Measurements from ENCODE around the gene MACIR. TPM values are rescaled to one million over a fixed set of nuclear protein-coding genes. Genes with fewer than 3 reads are reported as not detected.

Gene MACIR
- total RNA-seq, 1 donor from 2014 or later: 3.4 TPM

DNA sequence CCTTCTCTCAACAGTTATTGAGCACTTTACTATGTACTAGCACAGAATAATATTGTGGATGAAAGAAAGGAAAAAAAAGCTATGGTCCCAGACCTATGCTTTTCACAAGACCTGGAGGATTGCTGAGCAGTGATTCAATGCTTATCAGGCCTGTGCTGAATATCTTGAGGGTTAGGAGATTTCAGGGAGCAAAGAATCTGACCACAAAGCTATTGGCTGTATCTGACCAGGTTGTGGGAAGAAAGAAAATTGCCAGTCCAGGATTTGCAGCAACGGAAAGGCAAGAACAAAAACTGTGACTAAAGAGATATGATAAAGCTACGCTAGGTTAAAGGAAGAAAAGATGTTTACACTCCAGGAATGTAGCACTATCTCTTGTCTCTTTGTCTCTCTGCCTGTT is 14.9 kb upstream of the MACIR start:
- intact Hi-C loops (cut with DNase I): no loop called here
- no peak for DNase-seq (ENCODE audit: low spot score)

DNA sequence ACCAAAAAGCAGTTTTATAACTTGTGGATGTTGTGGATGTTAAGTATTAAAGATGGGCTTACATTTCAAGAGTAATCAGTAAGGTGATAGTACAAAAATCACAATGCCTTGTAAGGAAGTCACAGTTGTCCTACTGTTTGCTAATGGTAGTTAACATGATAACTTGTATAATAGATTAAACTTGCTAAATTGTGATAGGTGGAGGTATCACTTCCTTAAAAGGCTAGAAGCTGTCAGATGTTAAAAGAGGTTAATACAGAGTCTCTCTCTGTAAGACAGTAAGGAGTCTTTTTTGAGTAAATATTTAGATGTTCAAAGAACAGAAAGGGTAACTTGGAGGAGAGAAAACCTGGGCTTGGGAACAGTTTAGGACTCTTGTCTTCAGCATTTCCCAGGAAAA is 14.2 kb upstream of the MACIR start:
- intact Hi-C loops (cut with DNase I): no loop called here
- DNase-seq (ENCODE audit: low spot score): no peak

DNA sequence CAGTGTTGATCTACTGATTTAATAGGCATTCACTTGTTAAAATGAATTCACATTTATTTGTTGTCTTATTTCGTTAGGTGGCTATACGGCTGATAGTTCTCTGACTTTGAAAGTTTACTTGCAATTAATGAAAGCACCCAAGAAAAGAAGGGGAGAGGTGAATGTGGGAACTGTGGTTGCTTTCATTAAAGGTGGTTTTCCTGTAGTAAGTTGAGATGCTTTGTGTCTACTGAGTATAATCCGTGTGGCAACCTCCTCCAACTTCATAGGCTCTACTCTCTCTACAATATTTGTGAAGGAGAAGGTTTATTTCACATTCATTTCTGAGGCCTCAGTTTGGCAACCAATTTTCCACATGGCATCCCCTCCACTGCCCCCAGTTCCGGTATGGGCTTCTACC is 12.8 kb upstream of the MACIR start:
- no peak for DNase-seq (ENCODE audit: low spot score)
- intact Hi-C loops (cut with DNase I): no loop called here

DNA sequence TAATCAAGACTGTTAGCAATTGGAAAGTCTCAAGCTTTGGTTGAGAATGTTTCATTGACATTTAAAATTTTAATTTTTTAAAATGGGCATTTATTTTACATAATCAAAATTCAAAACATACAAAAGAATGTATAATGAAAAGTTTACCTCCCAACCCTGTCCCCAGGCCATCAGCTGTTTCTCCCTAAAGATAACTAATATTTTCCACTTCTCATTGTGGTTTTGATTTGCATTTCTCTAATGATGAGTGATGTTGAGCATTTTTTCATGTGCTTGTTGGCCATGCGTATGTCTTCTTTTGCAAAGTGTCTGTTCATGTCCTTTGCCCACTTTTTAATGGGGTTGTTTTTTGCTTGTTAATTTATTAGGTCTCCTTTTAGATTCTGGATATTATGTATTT is 11.4 kb upstream of the MACIR start:
- intact Hi-C loops (cut with DNase I): no loop called here
- no peak for DNase-seq (ENCODE audit: low spot score)

DNA sequence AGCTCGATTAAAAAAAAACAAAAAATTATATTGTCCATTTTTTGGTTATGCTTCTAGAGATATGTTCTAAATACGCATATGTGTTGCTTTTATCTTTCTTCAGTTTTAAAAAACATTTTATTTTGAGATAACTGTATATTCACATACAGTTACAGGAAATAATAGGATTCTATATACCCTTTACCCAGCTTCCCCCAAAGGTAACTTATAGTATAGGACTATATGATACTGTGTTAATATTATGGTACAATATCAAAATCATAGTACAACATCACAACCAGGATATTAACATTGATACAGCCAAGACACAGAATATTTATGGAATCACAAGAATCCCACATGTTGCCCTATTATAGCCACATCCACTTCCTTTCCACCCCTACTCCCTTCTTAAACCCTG is 9.5 kb upstream of the MACIR start:
- no peak for DNase-seq (ENCODE audit: low spot score)
- intact Hi-C loops (cut with DNase I): no loop called here

DNA sequence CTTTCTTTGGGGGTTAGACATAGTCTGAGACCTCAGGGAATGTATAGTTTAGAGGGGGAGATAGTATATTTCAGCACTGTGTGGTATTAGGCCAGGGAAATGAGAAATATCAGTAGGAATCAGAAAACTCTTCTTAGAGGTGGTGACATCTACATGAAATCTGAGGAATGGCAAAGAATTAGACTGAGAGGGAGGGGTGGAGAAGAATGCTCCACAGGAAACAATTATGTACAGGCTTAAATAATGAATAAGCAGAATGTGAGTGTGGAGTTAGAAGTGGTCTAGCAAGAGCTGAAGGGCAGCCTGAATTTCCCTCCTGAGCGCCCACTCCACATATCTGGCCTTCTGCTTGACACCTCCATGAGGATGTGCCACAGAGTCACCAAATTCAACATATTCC is 3.6 kb upstream of the MACIR start:
- no peak for DNase-seq (ENCODE audit: low spot score)
- intact Hi-C loops (cut with DNase I): loop anchor here (10.0 kb wide), 1 partner anchor 310 kb away; the partner anchor contains the start of gene NUDT12

DNA sequence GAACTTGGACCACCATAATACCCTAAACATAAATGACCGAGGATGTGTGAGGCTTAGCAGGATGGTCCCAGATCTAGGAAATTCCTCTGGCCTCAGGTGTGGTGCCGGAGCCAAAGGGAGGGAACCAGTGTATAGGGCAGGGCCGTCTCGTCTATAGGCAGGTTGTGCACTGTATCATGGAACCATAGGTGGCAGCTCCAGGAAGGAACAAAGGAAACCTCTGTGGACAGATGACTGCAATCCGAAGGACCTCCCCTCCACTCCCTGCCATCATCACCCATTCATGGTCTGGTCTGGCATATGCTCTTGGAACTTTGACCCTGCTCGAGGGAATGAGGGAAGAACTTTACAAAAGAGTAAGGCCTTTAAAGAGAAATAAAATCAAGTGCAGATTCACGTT is 2.9 kb upstream of the MACIR start:
- intact Hi-C loops (cut with DNase I): loop anchor here (10.0 kb wide), 1 partner anchor 309 kb away; the partner anchor contains the start of gene NUDT12
- no peak for DNase-seq (ENCODE audit: low spot score)

DNA sequence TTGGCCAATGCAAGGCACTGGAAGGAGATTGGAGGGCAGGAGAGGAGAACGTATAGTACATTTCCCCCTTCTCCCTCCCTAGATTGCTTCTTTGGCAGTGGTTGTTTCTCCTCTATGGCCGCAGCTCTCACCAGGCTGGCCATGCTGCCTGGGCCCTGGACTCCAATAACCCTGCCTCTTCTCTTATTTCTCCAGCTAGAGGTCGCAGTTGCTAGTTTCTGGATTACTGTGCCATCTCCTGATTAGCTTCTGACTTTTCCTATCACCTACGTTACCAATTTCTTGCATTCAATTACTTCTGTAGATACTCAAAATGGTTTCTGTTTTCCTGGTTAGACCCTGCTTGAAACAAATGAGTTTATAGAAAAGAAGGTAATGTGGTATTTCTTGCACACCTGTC is 2.4 kb upstream of the MACIR start:
- DNase-seq (ENCODE audit: low spot score): no peak
- intact Hi-C loops (cut with DNase I): loop anchor here (10.0 kb wide), 1 partner anchor 309 kb away; the partner anchor contains the start of gene NUDT12

DNA sequence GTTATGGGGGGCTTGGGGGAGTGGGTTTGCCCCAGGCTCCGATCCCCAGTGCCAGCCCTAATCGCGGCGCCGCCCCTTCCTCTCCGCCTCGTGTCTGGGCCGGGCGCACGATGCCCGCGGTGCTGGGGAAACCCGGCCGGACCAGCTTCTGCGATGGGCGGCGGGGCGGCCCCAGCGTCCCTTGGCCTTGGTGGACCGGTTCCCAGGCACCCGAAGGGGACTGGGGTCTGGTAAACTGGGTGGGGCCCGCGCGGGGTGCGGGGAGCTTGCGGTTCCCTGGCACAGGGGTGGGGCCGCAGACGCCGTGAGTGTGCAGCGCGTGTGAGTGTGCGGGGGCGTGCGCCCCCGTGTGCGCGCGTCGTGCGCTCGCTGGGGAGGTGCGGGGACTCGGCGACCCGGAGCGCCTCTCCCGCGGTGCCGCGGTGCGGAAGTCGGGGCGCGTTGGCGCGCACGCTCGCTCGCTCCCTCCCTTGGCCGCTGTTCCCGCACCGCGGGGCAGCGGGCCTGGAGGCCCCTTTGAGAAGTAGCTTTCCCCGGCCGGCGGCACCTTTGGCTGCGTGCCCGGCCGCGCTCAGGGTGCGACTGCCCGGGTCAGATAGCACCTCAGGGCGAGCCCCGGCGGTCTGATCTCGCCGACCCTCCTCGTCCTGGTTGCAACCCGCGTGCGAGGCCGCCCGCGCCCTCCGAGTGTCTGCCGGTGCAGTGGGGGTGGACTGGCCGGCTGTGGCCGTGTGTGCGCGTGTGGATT is 568 bp downstream of the MACIR start:
- intact Hi-C loops (cut with DNase I): loop anchor here (10.0 kb wide), 1 partner anchor 306 kb away; the partner anchor contains the start of gene NUDT12
- DNase-seq (ENCODE audit: low spot score): peak; percentile 83

DNA sequence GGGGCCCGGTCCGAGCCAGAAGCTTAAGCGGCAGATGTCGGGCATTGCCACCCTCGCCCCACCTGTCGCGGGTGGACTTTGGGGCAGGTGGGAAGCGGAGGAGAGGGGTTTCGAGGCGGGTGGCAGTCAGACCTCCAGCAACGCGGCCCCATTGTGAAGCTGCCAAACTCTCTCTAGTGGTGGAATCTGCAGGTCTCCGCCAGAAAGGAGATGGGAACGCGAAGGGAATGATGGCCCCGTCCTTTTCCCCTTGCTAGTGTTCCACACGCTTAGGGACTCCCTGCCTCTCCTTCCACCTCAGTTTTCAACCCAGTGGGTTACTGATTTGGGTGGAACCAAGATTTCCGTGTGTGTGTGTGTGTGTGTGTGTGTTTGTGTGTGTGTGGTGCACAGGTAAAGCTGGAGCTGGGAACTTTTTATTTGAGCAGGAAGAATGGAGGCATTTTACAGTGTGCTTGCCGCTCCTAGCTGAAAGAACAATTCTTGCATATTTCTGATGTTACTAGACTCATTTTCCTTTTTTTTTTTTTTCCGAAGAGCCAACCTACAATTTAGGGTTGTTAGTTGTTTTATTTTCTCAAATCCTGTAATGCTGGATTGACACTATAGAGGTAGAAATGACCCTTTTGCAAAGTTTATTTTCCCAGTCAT is 1.3 kb downstream of the MACIR start:
- intact Hi-C loops (cut with DNase I): loop anchor here (10.0 kb wide), 1 partner anchor 305 kb away; the partner anchor contains the start of gene NUDT12
- peak; percentile 80 for DNase-seq (ENCODE audit: low spot score)

DNA sequence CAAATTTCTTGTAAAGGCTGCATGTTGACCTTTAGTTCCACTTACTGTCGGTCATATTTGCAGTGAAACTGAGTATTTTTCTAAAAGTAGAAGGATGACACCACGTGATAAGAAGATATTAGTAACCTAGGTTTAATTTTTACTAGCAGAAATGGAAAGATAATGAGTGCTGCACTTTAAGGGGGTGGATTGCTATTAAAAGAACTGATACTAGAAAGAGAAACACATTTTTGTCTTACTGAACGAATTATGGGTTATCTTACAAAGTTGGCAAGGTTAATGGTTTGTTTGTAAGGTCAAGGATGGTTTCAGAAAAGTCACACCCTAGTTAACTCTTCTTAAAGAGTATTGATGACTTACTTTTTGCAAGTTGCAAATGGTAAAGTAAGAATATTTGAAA is 2.4 kb downstream of the MACIR start:
- intact Hi-C loops (cut with DNase I): no loop called here
- no peak for DNase-seq (ENCODE audit: low spot score)

DNA sequence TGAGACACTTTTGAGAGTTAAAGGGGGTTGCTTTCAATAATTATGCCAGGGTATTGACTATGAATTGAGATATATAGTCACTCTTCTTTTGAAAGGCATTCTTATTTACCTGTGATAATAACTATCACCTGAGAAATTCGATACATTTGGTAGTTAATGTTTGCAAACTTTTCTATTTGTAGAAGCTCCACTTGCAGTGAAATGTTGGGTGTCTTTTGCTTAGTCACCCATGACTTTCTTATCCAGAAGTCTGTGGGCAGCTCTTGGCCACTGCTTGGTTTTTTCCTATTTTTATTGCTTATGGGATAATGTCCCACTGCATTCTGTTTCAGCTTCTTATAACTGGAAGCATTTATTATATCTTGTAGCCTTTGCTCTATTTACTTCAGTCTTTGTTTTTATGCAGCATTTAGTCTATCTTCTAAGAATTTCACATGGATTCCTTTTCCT is 3.9 kb downstream of the MACIR start:
- no peak for DNase-seq (ENCODE audit: low spot score)
- intact Hi-C loops (cut with DNase I): no loop called here

DNA sequence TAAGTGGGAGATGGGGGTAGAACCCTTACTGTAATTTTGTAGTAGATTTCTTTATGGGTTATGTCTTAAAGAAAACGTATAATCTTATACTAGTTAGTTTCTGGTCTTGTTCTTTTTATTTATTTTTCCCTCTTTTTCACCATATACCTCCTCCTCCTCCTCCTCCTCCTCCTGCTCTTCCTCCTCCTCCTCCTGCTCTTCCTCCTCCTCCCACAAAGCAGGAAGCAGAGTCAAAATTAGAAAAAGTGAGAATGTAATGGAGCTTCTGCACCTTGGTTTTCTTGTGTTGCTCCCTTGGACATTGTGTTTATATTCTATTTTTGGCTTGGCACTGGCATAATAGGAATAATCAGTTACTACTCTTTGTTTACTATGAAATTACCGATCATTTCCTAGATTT is 4.5 kb downstream of the MACIR start:
- no peak for DNase-seq (ENCODE audit: low spot score)
- intact Hi-C loops (cut with DNase I): no loop called here

DNA sequence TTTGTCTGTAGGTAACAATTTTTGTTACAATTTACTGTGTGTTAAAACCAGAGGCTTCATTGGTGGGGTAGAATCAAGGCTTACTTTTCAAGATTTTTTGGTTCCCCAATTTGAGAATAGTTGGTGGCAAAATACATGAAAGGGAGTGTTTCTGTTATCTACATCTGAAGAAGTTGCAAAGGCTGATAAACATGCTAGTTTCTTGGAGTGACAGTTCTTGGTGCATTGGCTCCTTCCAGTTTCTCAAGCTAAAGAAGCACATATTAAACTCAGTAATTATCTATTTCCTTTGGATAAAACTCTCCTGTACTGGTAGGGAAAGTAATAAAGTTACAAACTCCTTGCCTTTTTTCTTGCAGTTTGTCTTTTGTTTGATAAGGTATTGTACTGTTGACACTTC is 5.9 kb downstream of the MACIR start:
- intact Hi-C loops (cut with DNase I): no loop called here

DNA sequence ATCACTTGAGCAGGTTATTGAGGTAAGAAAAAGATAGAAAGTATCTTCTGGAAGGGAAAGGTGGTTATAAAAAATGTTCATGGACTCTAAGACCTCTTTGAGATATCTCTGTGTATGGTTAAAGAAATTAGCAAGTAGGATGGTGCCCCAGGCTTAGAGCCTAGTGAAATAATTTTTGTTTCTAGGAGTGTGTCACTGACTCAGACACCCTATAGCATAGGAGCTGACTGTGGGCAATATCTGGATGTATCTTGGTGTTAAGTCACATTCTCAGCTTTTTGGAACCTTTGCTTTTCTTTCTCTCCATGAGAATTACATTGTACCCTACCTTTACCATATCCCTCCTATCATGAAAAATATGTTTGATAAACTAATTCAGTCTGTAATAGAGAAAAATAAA is 12.0 kb downstream of the MACIR start:
- DNase-seq (ENCODE audit: low spot score): no peak
- intact Hi-C loops (cut with DNase I): no loop called here

More for the DNA sequence above, 5.9 kb downstream of the MACIR start:
- DNase-seq (ENCODE audit: low spot score): no peak

DNA sequence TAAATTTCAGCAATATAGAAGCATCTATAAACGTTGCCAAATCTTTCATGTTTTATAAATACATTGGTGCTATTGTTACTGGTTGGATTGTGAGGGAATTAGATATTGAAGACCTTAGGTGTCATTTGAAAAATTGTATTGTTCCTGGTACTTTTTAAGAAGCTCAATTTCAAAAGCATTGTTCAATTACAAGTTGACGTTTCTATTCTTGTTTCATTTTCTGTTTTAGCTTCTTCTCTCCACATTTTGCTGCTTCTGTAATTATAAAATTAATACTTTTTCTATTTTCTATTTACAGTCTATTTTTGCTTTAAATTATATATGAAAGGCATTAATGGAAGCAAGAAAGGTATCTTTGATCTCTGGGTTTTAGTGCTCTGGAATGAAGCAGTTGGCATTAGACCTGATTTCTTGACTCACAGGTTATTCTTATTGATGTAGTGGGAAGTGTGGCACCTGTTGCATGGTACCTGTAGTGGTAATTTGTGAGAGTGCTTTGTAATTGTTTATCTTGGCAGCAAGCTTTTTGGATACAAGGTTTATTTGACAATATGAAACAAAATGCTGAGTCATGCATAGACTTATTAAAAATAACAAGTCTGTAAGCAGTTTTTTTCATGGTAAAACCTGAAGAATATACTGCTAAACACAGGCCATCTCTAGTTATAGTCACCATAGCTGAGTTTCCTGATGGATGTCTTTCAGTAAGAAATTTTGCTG is 13.2 kb downstream of the MACIR start:
- DNase-seq (ENCODE audit: low spot score): no peak
- intact Hi-C loops (cut with DNase I): no loop called here

DNA sequence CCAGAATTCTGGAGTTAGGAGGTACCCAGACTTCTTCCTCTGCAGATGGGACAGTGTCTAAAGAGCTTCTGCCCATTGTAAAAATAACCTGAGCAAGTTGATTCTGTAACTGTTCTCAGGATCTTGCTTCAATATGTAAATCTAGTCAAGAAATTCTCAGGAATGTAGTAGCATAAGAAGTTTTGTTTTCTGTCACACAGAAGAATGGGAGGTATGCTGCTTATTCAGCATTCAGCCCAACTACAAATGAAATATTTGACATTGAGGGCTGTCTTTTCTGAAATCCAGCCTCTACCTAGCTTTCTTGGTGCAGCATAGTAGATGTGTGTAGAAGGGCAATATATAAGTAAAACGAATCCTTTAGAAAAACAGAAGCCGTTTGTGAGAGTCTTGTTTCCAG is 13.8 kb downstream of the MACIR start:
- intact Hi-C loops (cut with DNase I): no loop called here
- no peak for DNase-seq (ENCODE audit: low spot score)

DNA sequence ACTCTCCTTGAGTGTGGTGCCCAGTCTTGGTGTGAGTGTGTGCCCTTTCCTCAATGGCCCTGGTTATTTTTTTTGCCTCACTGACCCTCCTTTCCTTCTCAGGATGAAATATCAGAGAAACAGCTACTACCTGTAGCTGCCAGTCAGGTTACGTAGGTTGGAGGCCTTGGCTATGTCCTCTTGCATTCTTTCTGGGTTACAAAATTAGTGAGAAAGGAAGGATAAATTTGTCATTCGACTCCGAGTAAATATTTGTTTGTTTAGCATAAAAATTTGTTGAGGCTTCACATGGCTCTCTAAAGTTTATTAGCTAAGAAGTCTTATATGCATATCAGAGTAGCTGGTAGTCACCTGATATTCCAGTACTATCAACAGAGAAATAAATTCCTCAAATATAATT is 15.4 kb downstream of the MACIR start:
- intact Hi-C loops (cut with DNase I): no loop called here
- no peak for DNase-seq (ENCODE audit: low spot score)

DNA sequence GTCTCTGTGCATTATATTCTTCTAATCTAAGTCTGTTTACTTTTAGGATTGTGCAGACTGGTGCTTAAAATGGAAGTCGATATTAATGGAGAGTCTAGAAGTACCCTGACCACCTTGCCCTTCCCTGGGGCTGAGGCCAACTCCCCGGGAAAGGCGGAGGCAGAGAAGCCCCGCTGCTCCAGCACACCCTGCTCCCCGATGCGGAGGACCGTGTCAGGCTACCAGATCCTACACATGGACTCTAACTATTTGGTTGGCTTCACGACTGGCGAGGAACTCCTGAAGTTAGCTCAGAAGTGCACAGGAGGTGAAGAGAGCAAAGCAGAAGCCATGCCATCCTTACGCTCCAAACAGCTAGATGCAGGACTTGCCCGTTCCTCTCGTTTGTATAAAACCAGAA is 17.3 kb downstream of the MACIR start:
- intact Hi-C loops (cut with DNase I): no loop called here
- no peak for DNase-seq (ENCODE audit: low spot score)

DNA sequence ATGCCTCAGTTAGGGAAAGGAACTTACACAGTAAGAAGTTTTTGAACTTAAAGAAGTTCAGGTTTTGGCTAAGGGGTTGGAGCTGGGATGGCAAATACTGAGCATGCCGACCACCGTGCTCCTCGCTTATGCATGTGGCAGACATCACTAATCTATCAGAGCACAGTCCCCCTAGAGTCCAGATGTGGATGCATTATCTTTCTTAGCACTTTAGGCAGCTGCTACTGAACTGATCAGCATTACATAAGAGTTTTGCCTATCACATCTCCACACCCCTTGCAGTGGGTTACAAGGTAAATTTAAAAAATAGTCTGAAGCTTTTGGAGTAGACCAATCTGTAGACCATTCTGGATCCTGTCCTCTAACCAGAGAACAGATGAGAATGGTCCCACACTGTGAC is 22.4 kb downstream of the MACIR start:
- intact Hi-C loops (cut with DNase I): no loop called here
- no peak for DNase-seq (ENCODE audit: low spot score)

Measured in cardiac septum (tissue), 1 donor.